HepG2 (cell line): Measurements from ENCODE around the gene TAAR1. TPM values are rescaled to one million over a fixed set of nuclear protein-coding genes. Genes with fewer than 3 reads are reported as not detected.

Source experiments
- ATF2 ChIP-seq: sonication (generic); formaldehyde crosslinking; IDR thresholded peaks from 2 replicates; pipeline ENCODE4 v1.4.0; 2020; ENCODE audit warnings: missing genetic modification reagents
- KLF9 ChIP-seq: IDR thresholded peaks from 2 replicates; pipeline ENCODE4 v1.6.1; 2016; ENCODE audit warnings: low read depth
- MTERF4 ChIP-seq: sonication (generic); formaldehyde crosslinking; IDR thresholded peaks from 2 replicates; pipeline ENCODE4 v1.8.0; 2023; ENCODE audit warnings: mild to moderate bottlenecking, missing genetic modification reagents
- YEATS2 ChIP-seq: sonication (generic); formaldehyde crosslinking; IDR thresholded peaks from 2 replicates; pipeline ENCODE4 v1.4.0; 2020; ENCODE audit warnings: missing genetic modification reagents, borderline replicate concordance
- ZNF18 ChIP-seq: sonication (generic); formaldehyde crosslinking; IDR thresholded peaks from 2 replicates; pipeline ENCODE4 v1.8.0; 2022; ENCODE audit warnings: mild to moderate bottlenecking, missing genetic modification reagents; ENCODE audit not compliant: insufficient replicate concordance
- ZNF558 ChIP-seq: sonication (generic); formaldehyde crosslinking; IDR thresholded peaks from 2 replicates; pipeline ENCODE4 v1.9.0; 2022; ENCODE audit warnings: mild to moderate bottlenecking, missing genetic modification reagents, borderline replicate concordance
- polyA plus RNA-seq, 8 experiments: library from polyadenylated mRNA; depleted of rRNA in 3 of 8; stranded (reverse) in 7 of 8; unstranded in 1 of 8; fragments of >200 nt; fragmentation: Illumina TruSeq in 4 of 8; extraction: Trizol in 4 of 8; gene quantifications; 2 replicates each; pipeline versions ENCODE4 v1.2.1 to v1.2.3, GENCODE V29; 2011 to 2016; ENCODE audit warnings: low read depth in 4 of 8, missing spikeins in 1 of 8, mixed read lengths in 1 of 8; ENCODE audit not compliant: insufficient read depth in 1 of 8
- total RNA-seq, 5 experiments: library from RNA; depleted of rRNA; stranded (reverse); fragments of >200 nt; fragmentation: Illumina TruSeq; extraction: Trizol; gene quantifications; 2 replicates each; pipeline ENCODE4 v1.2.3, GENCODE V29; 2016; ENCODE audit warnings: low read depth in 1 of 5
- TF ChIP-seq, protein P1 (sequence below): sonication (generic); formaldehyde crosslinking; conservative IDR thresholded peaks from 2 replicates; pipeline ENCODE4 v1.4.0; 2020; ENCODE audit warnings: mild to moderate bottlenecking, missing genetic modification reagents, moderate library complexity
- TF ChIP-seq, protein P2 (sequence below): IDR thresholded peaks from 2 replicates; pipeline ENCODE4 v1.6.1; 2016; ENCODE audit warnings: mild to moderate bottlenecking

TAAR1 gene
- total and polyA plus RNA-seq, 2 of the 13 experiments (the other 11 are each of a cell fraction or from before 2014, with no cell fraction given) = not detected

- TF ChIP-seq, protein P1, sequence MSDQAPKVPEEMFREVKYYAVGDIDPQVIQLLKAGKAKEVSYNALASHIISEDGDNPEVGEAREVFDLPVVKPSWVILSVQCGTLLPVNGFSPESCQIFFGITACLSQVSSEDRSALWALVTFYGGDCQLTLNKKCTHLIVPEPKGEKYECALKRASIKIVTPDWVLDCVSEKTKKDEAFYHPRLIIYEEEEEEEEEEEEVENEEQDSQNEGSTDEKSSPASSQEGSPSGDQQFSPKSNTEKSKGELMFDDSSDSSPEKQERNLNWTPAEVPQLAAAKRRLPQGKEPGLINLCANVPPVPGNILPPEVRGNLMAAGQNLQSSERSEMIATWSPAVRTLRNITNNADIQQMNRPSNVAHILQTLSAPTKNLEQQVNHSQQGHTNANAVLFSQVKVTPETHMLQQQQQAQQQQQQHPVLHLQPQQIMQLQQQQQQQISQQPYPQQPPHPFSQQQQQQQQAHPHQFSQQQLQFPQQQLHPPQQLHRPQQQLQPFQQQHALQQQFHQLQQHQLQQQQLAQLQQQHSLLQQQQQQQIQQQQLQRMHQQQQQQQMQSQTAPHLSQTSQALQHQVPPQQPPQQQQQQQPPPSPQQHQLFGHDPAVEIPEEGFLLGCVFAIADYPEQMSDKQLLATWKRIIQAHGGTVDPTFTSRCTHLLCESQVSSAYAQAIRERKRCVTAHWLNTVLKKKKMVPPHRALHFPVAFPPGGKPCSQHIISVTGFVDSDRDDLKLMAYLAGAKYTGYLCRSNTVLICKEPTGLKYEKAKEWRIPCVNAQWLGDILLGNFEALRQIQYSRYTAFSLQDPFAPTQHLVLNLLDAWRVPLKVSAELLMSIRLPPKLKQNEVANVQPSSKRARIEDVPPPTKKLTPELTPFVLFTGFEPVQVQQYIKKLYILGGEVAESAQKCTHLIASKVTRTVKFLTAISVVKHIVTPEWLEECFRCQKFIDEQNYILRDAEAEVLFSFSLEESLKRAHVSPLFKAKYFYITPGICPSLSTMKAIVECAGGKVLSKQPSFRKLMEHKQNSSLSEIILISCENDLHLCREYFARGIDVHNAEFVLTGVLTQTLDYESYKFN (CRISPR knock-in tag) = no peak
- TF ChIP-seq MTERF4 (CRISPR knock-in tag) (no peak), ZNF18 (no peak), YEATS2 (CRISPR knock-in tag) (no peak), KLF9 (no peak), ZNF558 (CRISPR knock-in tag) (no peak), ATF2 (CRISPR knock-in tag) (no peak)
- TF ChIP-seq, protein P2, sequence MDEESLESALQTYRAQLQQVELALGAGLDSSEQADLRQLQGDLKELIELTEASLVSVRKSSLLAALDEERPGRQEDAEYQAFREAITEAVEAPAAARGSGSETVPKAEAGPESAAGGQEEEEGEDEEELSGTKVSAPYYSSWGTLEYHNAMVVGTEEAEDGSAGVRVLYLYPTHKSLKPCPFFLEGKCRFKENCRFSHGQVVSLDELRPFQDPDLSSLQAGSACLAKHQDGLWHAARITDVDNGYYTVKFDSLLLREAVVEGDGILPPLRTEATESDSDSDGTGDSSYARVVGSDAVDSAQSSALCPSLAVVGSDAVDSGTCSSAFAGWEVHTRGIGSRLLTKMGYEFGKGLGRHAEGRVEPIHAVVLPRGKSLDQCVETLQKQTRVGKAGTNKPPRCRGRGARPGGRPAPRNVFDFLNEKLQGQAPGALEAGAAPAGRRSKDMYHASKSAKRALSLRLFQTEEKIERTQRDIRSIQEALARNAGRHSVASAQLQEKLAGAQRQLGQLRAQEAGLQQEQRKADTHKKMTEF = no peak
These were observed 28.3 kb upstream of the TAAR1 start (continued) for GRCh38 chr6:132687306-132687705.
